Gastrocnemius medialis (tissue), 4 donors: ENCODE results near the gene SYVN1. TPM values are rescaled to one million over a fixed set of nuclear protein-coding genes. Genes with fewer than 3 reads are reported as not detected.

Source experiments
- ATAC-seq, 2 donors: fragments of 150-250 bp; one replicate each; pipeline ENCODE4 v1.9.1; 2016
- DNase-seq, 2 donors: peaks; one replicate each; pipeline ENCODE4 v3.0.0-alpha.2; 2019
- H3K27ac ChIP-seq, 4 donors: fragments of 200-600 bp; sonication (generic); 1 replicate in 1 of 4; 2 replicates in 3 of 4; pipeline ENCODE4 v1.5.1; 2016 to 2018; ENCODE audit warnings: mild to moderate bottlenecking in 2 of 4, moderate library complexity in 1 of 4
- H3K27me3 ChIP-seq, 3 donors: fragments of 200-600 bp; sonication (generic) in 2 of 3; 1 replicate in 1 of 3; 2 replicates in 2 of 3; pipeline versions ENCODE4 v1.5.1 to v1.6.0; 2016 to 2019; ENCODE audit warnings: mild to moderate bottlenecking in 1 of 3, moderate library complexity in 1 of 3
- H3K36me3 ChIP-seq, 2 donors: fragments of 200-600 bp; sonication (generic) in 1 of 2; one replicate each; pipeline ENCODE4 v1.5.1; 2017 to 2018
- H3K4me1 ChIP-seq, 2 donors: fragments of 200-600 bp; sonication (generic) in 1 of 2; one replicate each; pipeline ENCODE4 v1.5.1; 2016 to 2017; ENCODE audit warnings: mild to moderate bottlenecking in 2 of 2
- H3K4me3 ChIP-seq, 4 donors: fragments of 200-600 bp; sonication (generic) in 3 of 4; 1 replicate in 1 of 4; 2 replicates in 3 of 4; pipeline ENCODE4 v1.5.1; 2016 to 2019; ENCODE audit warnings: mild to moderate bottlenecking in 2 of 4
- H3K9me3 ChIP-seq, 3 donors: fragments of 200-600 bp; sonication (generic) in 2 of 3; 1 replicate in 1 of 3; 2 replicates in 2 of 3; pipeline ENCODE4 v1.5.1; 2016 to 2019
- POLR2A ChIP-seq, 2 donors: fragments of 450-650 bp; IDR thresholded peaks; one replicate each; pipeline ENCODE4 v1.6.1; 2017; ENCODE audit warnings: antibody characterized with exemption in 2 of 2, mild to moderate bottlenecking in 2 of 2, moderate library complexity in 2 of 2
- in situ Hi-C, 4 donors: fragments of 200-750 bp; cut with MboI; loops; one replicate each; pipeline versions ENCODE4 v1.15.0 to v1.8.0; 2017; ENCODE audit warnings: low sequenced_read_pairs in 4 of 4
- intact Hi-C: fragments of 100-400 bp; cut with DNase I; formaldehyde crosslinking; loops from one replicate; pipeline ENCODE4 v1.15.1; 2023; ENCODE audit warnings: low total_unique reads
- total RNA-seq, 4 donors: library from RNA; depleted of rRNA; stranded (reverse); fragments of >200 nt; gene quantifications; one replicate each; pipeline versions ENCODE4 v1.1.0 to v1.2.3, GENCODE V29; 2016
- TF ChIP-seq, protein P1 (sequence below), 5 experiments: fragments of 450-650 bp in 3 of 5; fragments of 200-600 bp in 2 of 5; sonication (generic) in 2 of 5; IDR thresholded peaks in 4 of 5; conservative IDR thresholded peaks in 1 of 5; 1 replicate in 4 of 5; 2 replicates in 1 of 5; pipeline ENCODE4 v1.5.1; 2016 to 2019; ENCODE audit warnings: antibody characterized with exemption in 5 of 5, mild to moderate bottlenecking in 3 of 5, moderate library complexity in 3 of 5

The SYVN1 gene
- total RNA-seq, 4 donors from 2014 or later: 24.6 to 77.5 (median 37.3) TPM

DNA sequence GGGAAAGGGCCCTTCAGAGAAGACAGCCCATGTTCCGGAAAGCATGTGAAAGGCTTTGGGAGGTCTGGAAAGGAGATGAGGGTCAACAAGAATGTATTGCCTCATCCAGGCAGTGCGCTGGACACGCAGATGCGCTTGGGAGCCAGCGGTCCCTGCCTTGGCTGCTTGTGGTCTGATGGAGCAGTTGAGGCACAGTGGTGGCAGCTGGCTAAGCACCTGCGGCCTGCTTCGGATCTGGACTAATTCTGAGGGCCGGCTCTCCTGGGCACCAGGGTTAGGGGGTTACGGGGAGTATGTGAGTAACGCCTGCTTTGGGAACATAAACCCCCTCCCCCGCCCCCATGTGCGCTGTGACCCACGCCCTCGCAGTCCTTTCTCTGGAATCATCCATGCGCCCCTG lies 27.2 kb downstream of the SYVN1 start:
- H3K27ac ChIP-seq: no peak overlapping the region
- H3K27me3 ChIP-seq: no peaks in the 10 kb centered on the region
- H3K4me3 ChIP-seq: no peak overlapping the region
- H3K9me3 ChIP-seq: no peaks in the 10 kb centered on the region
- no peak for DNase-seq
- no peak for TF ChIP-seq POLR2A (IDR thresholded peaks at IDR 0.05)
- TF ChIP-seq, protein P1, sequence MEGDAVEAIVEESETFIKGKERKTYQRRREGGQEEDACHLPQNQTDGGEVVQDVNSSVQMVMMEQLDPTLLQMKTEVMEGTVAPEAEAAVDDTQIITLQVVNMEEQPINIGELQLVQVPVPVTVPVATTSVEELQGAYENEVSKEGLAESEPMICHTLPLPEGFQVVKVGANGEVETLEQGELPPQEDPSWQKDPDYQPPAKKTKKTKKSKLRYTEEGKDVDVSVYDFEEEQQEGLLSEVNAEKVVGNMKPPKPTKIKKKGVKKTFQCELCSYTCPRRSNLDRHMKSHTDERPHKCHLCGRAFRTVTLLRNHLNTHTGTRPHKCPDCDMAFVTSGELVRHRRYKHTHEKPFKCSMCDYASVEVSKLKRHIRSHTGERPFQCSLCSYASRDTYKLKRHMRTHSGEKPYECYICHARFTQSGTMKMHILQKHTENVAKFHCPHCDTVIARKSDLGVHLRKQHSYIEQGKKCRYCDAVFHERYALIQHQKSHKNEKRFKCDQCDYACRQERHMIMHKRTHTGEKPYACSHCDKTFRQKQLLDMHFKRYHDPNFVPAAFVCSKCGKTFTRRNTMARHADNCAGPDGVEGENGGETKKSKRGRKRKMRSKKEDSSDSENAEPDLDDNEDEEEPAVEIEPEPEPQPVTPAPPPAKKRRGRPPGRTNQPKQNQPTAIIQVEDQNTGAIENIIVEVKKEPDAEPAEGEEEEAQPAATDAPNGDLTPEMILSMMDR (IDR thresholded peaks at IDR 0.05 in 4 of 5, conservative IDR thresholded peaks at IDR 0.05 in 1 of 5): no peak
- intact Hi-C loops (no loop called here), in situ Hi-C loops (no loop called here)
- peaks cover 40 to 43% of the 10 kb centered on the region in 2 donors for H3K4me1 ChIP-seq
- no peak for ATAC-seq
- peaks cover 0 to 13% of the 10 kb centered on the region in 2 donors for H3K36me3 ChIP-seq

DNA sequence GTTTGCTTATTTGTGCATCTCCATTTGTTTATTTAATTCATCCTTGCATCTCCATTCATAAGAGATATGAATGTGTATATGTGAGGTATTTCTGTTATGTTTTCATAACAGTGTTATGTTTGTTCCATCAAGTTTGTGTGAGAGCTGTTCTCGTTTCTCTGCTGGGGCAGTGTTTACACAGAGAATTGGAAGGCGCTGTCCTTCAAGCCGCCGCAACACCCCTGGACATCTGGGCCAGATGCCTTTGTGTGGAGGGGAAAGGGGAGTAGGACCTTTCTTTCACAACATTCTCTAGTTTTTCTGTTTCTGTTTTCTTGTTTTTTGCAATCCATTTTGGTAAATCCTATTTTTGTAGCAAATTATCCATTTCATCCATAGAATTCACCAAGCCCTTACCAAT lies 29.7 kb downstream of the SYVN1 start:
- in situ Hi-C loops: no loop called here
- no peaks in the 10 kb centered on the region for H3K9me3 ChIP-seq
- DNase-seq: no peak
- no peak overlapping the region for H3K4me3 ChIP-seq
- peaks cover 0 to 13% of the 10 kb centered on the region in 2 donors for H3K36me3 ChIP-seq
- H3K4me1 ChIP-seq: peaks cover 35 to 39% of the 10 kb centered on the region in 2 donors
- no peak for ATAC-seq
- intact Hi-C loops: no loop called here
- H3K27ac ChIP-seq: peak overlapping the region in 2 of 4 donors; percentile 50 to 68
- TF ChIP-seq POLR2A (IDR thresholded peaks at IDR 0.05): no peak
- TF ChIP-seq, protein P1 (IDR thresholded peaks at IDR 0.05 in 4 of 5, conservative IDR thresholded peaks at IDR 0.05 in 1 of 5): no peak
- H3K27me3 ChIP-seq: no peaks in the 10 kb centered on the region

DNA sequence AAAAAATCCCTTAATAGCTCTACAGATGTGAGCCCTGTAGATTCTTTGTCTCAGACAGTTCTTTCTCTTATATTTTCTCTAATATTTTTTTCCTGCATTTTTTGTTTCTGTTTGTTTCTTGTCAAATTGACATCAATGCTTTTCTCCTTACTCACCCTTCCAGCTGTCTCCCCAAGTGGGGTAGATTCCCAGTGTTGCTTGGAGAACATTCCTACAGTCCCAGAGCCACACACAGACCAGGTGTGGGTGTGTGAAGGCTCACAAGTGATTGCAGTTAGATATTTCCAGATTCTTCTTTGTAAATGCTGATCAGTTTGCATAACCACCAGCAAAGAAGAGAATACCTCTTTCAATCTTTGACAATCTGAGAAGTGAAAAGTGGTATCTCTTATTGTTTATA lies 30.8 kb downstream of the SYVN1 start:
- intact Hi-C loops: no loop called here
- in situ Hi-C loops: no loop called here
- DNase-seq (no peak), ATAC-seq (no peak)
- peaks cover 46 to 51% of the 10 kb centered on the region in 2 donors for H3K4me1 ChIP-seq
- H3K27me3 ChIP-seq: no peaks in the 10 kb centered on the region
- no peak overlapping the region for H3K4me3 ChIP-seq
- TF ChIP-seq POLR2A (IDR thresholded peaks at IDR 0.05): no peak
- TF ChIP-seq, protein P1 (IDR thresholded peaks at IDR 0.05 in 4 of 5, conservative IDR thresholded peaks at IDR 0.05 in 1 of 5): no peak
- peak overlapping the region in 3 of 4 donors; percentile 41 to 68 (median 50) for H3K27ac ChIP-seq
- H3K36me3 ChIP-seq: peaks cover 0 to 11% of the 10 kb centered on the region in 2 donors
- no peaks in the 10 kb centered on the region for H3K9me3 ChIP-seq

DNA sequence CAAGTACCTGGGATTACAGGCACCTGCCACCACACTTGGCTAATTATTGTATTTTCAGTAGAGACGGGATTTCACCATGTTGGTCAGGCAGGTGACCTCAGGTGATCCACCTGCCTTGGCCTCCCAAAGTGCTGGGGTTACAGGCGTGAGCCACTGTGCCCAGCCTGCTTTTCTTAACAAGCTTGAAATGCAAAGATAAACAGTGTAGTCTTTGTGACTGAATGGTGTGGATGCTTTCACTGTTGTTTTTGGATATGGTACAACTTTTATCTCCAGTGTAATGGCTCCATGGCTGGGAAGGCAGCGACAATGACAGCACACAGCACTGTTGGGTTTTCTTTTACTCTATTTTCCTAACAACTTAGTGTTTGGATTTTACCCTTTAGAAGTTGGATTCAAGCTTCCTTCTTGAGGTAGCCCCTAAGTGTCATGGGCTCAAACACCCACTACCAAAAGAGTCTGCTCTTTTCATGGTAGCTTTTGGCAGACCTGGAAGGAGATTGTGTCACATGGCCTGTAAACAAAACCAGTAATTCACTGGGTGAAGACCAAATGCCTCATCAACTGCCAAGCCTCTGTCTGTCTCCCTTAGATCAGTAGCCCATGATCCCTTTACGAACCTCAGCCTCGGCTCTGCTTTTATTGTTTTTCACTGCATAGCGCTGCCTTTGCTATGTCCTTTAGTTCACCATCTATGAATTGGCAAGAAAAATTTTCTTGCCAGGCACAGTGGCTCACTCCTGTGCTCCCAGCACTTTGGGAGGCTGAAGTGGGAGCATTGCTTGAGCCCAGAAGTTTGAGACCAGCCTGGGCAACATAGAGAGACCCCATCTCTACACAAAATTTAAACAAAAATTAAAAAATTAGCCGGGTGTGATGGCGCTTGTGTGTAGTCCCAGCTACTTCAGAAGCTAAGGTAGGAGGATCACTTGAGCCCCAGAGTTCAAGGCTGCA lies 31.9 kb downstream of the SYVN1 start:
- in situ Hi-C loops (no loop called here), intact Hi-C loops (no loop called here)
- H3K27me3 ChIP-seq: no peaks in the 10 kb centered on the region
- no peak overlapping the region for H3K4me3 ChIP-seq
- H3K27ac ChIP-seq: peak overlapping the region; percentile 50 to 68 (median 60)
- ATAC-seq: peak; percentile 48 to 58
- peaks cover 0 to under 1% of the 10 kb centered on the region in 2 donors for H3K36me3 ChIP-seq
- H3K9me3 ChIP-seq: no peaks in the 10 kb centered on the region
- H3K4me1 ChIP-seq: peaks cover 54 to 55% of the 10 kb centered on the region in 2 donors
- TF ChIP-seq, protein P1 (IDR thresholded peaks at IDR 0.05 in 4 of 5, conservative IDR thresholded peaks at IDR 0.05 in 1 of 5): no peak
- no peak for DNase-seq
